ENCODE data around the gene IL11.

IL11 gene

DNA sequence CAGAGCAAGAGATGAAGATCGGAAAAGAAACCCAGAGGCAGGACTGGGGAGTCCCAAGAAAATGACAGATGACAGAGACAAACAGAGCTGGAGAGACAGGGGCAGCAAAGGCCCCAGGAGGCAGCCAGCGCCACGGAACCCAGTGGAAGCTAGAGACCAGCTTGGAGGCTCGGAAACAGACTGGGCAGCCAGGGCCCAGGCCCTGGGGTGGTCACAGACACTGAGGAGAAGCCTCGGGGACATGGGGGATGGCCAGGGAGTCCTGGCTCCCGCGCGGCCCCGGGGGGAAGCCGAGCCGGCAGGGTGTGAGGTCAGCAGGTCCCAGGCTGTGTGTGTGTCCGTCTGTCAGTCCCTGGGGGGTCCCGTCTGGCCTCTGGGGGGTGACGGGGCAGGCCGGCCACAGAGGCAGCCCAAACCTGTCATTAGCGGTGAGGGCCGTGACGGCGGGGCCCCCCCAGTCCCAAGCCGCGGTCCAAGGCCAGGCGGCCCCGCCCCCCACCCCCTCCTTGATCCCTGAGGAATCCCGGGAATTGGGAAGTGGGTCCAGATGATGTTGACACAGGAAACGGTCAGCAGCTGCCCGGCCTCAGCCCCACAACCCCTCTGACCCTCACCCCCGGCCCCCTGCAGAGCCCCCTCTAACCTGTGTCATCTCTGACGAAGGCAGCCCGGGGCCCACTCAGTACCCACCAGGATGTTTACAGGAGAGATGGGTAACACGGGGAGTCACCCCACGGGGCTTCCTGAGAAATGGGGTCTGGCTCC, 3.9 kb upstream of the IL11 start:
- no peak for DNase-seq

DNA sequence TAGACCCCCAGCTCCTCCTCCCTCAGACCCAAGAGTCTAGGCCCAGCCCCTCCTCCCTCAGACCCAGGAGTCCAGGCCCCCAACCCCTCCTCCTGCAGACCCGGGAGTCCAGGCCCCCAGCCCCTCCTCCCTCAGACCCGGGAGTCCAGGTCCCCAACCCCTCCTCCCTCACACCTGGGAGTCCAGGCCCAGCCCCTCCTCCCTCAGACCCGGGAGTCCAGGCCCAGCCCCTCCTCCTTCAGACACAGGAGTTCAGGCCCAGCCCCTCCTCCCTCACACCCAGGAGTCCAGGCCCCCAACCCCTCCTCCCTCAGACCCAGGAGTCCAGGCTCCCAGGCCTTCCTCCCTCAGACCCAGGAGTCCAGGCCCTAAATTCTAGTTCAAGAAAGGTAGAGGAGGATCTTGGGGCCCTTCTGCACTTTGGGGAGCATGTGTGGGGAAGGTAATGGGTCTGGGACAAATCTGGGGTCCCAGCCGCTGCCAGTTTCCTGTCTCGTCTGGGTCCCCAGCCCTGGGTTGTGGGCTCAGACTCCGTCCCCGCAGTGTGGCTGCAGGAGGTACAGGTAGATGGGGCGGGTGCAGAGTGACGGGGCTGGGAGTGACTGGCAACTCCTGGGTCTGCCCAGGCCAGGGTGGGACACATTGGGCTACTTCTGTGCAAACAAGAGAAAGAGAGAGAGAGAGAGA, 3.2 kb upstream of the IL11 start:
- no peak for DNase-seq

DNA sequence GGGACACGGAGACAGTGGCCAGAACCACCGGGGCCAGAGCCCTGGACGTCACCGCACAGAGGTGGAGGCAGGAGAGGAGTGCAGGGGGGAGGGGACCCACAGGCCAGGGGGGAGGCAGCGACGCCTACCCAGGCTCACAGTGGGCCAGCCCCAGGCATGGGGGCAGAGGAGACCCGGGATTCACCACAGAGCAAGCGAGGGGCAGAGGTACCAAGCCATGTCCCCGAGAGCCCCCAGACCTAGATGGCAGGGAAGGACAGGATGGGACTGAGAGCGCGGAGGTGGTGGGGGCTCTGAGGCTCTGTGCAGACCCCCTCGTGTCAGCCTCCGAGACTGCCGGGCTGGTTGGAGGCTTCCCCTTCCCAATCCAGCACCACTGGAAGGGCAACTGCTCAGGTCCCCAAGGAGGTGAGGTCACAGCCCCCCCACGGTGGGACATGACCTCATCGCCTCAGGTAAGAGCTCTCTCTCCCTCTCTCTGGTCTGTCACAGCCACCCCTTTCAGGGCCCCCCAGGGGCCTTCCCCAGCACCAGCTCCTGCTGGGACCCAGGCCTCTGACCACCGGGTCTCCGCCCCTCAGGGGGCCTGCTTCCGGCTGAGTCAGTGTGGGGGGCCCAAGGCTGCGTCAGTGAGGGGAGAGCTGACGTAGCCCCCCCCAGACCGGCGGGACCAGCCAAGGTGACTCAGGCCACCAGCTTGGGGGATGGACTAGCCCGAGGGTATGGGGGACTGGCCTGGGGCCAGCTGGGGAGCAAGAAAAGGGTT, 2.2 kb upstream of the IL11 start:
- no peak for DNase-seq

DNA sequence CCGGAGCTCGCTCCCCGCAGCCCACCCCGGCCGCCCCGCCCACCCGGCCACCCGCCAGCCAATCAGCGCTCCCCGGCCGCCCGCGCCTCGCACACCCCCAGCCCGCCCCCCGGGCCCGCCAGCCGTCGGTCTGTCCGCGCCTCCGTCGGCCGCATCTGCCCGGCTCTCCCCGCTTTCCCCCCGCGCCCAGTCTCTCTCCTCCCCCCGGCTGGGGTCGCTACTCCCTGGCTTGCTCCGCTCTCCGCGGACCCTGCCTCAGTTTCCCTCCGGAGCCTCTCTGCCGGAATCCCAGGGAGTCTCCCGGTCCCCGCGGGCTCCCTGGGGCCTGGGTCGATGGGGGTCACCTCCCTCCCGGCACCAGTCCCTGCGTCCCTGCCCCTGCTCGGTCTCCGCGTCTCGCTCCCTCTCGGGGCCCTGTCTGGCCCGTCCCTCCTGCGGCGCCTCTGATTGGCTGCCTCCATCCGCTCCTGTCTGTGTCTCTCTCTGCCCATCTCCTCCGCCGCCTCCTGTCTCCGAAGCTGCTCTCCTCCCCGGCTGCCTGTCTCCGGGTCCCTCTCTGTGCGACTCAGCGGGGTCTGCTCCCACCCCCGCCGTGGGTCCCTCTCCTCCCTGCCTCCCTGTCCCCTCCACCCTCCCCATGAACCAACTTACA, 484 bp downstream of the IL11 start:
- peak in 2 of 51 donors; percentile 9 to 20 for DNase-seq

DNA sequence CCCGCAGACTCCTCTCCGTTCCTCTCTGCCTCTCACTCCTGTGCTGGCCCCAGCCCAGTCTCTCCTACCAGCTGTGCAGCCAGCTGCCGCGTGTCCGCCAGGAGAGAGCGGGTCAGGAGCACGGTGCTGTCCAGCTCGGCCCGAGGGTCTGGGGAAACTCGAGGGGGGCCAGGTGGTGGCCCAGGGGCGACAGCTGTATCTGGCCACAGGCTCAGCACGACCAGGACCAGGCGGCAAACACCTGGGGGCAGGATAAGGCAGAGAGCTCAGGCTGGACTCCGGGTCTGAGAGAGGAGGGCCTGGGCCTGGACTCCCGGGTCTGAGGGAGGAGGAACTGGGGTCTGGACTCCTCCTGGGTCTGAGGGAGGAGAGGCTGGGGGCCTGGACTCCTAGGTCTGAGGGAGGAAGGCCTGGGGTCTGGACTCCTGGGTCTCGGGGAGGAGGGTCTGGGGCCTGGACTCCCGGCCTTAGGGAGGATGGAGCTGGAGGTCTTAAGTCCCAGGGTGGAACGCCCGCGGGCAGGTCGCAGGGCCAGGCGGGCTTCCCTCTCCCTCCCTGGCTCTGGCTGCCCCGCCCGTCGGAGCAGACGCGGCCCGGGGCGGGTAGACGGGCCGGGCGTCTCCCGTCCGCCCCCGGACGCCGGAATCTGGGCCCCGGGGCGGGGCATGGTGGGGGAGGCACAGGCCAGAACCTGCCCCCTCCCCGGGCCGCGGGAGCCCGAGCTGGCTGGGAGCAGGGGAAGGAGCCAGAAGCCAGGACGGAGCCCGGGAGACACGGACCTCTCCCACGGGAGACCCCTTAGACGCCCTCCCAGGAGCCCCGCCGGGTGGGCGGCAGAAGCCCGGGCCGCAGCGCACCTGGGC, 1.3 kb downstream of the IL11 start:
- no peak for DNase-seq

DNA sequence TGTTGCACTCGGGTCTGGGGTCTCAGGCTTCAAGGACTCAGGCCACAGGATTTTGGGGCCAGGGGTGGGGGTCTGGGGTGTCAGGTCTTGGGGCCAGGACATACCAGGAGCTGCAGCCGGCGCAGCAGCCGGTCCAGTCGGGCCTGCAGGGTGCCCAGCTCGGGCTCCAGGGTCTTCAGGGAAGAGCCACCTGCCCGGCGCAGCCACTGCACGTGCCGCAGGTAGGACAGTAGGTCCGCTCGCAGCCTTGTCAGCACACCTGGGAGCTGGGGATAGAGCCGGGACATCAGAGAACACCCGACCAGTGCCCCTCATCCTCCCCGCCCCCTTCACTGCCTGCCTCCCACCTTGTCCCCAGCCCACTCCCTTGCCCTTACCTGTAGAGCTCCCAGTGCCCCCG, 2.2 kb downstream of the IL11 start:
- no peak for DNase-seq

DNA sequence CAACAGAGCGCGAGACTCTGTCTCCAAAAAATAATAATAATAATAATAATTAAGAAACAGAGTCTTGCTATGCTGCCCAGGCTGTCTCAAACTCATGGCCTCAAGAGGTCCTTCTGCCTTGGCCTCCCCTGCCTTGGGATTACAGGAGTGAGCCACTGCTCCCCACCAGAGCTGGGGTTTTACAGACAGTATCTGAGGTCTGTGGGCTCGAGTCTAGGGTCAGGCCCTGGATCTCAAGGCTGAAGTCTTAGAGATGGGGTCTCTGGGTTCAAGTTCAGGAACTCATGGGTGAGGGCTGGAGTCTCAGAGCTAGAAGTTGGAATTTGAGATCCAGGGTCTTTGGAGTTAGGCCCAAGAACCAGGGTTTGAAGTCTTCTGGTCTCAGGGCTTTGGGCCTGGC, 3.5 kb downstream of the IL11 start:
- DNase-seq: no peak

DNA sequence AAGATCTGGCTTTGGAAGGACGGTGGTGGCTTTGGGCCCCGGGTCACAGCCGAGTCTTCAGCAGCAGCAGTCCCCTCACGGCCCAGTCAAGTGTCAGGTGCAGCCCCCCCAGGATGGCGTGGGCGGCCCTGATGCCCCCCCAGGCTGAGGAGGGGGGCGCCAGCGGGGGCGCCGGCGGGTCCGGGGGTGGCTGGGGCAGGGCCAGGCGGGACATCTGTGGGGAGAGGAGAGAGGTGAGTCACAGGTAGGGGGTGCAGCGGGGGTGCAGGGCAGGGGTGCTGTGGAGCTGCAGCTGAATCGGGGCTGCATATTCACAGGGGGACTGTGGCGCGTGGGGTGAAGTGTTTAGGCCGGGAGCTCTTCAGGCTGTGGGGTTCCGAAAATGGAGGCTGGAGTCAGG, 4.3 kb downstream of the IL11 start:
- peak in 1 of 51 donors; percentile 25 for DNase-seq

DNA sequence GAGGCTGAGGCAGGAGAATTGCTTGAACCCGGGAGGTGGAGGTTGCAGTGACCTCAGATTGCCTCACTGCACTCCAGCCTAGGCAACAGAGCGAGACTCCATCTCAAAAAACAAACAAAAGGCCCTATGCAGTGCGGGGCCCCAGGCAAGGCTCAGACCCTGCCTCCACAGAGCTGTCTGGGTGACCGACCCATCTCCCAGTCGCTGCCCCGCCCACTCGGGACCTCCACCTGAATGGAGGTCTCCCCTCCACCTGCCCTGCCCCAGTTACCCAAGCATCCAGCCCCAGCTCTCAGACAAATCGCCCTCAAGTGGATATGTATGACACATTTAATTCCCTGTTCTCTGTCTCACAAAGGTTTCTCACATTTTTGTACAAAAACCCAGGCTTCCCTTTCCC, 5.0 kb downstream of the IL11 start:
- no peak for DNase-seq

DNA sequence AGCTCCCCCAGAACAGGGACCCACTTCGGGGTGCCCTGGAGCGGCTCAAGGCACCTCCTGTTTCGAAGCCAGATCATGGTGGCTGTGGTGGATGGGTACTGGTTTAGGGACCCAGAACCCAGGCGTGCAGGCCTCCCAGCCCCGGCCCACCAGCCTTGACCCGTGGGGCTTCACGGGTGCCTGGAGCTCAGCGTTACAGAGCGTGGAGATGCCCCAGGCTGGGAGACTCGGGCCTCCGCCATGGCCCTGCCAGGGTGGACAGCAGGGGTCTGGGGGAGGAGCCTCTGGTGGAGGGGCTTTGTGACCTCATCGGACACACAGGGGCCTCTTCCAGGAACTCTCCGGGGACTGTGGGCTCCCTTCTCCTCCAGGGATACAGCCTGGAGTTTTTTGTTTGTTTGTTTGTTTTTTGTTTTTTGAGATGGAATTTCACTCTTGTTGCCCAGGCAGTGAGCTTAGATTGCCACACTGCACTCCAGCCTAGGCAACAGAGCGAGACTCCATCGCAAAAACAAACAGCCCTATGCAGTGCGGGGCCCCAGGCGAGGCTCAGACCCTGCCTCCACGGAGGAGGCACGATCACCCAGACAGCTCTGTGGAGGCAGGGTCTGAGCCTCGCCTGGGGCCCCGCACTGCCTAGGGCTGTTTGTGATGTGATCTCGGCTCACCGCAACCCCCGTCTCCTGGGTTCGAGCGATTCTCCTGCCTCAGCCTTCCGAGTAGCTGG, 7.1 kb downstream of the IL11 start, which contains the start of gene GARIN5B:
GARIN5B (minus strand) TSS at position 271 of the 727 bp plus-strand sequence; CDS start at position 77, 194 bp downstream.
- no peak for DNase-seq

DNA sequence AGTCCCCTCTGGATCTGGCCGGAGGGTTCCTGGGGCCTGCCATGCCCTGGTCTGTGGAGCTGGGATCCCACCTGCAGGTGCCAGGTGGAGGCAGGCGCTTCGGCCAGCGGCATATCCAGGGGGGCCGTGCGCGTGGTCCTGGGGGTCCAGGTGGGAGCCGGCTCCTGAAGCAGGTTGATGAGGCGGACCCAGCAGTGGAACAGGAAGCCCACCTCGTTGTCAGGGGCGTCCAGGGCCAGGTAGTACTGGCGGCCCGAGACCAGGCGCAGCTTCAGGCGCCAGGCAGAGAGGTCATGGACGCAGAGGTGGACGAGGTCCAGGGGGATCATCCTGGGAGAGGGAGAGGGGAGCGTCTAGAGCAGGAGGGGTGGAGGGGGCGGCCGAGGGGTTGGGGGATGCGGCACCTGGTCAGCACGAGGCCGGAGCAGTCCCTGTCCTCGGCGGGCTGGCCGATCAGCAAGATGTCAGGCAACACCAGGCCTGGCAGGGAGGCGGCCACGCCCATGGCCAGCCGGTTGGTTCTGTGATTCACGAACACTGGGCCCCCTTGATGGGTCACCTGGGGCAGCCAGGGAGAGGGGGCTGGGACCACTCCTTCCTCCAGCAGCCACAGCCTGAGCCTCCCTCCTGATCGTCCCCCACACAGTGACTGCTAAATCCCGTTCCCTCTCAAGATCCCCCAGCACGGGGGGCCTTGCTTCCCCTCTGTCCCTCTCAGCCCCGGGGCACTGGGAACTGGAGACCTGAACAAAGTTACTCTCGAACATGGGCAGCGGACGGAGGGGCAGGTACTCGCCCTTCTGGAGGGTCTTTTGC, 7.9 kb downstream of the IL11 start:
- no peak for DNase-seq

DNA sequence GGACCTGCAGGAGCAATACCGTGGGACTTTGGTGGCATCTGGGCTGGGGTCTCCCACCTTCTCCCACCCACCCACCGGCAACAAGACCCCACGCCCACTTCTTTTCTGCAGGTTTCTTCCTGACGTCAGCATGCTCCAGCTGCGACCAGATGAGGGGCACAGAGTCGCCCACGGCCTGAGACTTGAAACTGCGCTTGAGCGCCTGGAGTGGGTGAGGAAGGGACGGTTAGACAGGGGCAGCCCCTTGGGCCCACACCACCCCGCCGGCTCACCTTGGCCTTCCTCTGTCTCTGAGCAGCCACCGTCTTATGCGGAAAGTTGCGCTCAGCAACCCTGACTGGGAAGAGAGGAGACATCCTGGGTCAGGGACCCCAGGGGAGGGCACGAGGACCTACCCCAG, 9.4 kb downstream of the IL11 start:
- no peak for DNase-seq

DNA sequence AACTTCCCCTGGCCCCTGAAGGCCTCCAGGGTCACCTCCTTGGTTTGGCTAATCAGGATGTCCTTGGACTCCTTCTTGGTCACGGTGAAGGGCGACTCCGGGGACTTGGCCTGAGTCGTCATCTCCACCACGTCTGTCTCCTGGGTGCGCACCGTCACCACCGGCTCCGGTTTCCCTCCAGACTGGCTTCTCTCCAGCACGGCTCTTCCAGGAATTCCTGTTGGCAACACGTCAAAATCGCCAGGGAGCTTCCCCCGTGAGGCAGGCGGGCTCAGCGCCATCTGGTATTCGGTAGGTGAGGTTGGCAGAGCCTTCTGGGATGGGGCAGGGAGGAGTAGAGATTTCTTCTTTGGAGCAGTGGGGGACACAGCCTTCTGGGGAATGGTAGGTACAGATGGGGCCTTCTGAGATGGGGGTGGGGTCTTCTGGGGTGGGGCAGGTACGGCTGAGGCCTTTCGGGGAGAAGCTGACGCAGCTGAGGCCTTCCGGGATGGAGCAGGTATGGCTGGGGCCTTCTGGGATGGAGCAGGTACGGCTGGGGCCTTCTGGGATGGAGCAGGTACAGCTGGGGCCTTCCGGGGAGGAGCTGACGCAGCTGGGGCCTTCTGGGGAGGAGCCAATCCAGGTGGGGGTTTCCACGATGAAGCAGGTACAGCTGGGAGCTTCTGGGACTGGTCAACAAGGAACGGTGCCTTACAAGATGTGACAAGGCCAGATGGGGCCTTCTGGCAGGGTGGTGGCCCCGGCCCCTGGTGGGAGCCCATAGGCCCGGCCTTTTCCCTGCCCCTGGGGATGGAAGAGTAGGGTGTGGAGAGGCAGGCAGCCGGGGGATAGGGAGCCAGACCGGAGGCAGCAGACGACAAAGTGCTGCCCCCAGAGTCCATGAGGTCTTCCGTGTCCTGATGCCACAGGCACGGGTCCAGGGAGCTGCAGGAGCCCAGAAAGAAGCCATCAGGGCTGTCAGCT, 11.0 kb downstream of the IL11 start:
- DNase-seq: no peak

DNA sequence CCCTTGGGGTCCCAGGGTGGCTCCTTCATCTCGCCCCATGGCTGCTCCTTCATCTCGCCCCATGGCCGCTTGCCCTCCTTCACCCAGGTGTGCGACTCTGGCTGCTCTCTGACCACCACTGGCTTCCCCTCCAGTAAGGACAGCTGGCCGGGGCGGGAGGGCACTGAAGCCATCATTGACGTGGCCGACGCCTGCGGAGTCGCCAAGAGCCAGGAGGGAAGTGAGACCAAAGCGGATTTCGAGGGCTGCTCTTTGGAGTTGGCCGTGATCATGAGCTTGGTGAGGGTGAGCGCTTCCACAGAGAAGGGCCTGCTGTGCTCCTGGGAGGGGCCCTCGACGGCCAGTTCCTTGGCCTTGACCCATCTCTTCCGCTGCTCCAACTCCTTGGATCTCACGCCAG, 11.8 kb downstream of the IL11 start:
- no peak for DNase-seq

DNA sequence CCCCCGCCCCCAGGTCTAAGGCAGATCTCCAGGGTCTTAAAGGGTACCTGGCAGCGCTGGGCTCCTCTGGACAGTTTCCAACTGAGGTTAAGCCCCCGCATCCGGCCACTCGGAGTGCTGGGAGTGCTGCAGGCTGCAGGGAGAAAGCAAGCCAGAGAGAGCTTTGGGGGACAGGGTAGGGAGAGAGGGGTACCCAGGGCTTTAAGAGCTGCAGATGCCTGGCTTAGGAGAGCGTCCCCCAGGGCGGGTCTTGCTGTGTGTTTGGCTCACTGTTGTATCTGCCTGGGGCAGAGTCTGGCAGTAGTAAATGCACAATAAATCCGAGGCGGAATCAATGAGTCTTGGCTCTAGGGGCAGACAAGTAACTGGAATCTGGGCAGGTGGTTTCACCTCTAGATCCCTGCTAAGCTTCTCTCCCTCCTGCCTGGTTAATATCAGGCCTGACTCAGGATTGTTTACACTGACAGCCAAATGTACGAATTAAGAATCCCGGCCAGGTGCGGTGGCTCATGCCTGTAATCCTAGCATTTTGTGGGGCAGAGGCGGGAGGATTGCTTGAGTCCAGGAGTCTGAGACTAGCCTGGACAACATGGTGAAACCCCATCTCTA, 14.9 kb downstream of the IL11 start:
- no peak for DNase-seq

DNA sequence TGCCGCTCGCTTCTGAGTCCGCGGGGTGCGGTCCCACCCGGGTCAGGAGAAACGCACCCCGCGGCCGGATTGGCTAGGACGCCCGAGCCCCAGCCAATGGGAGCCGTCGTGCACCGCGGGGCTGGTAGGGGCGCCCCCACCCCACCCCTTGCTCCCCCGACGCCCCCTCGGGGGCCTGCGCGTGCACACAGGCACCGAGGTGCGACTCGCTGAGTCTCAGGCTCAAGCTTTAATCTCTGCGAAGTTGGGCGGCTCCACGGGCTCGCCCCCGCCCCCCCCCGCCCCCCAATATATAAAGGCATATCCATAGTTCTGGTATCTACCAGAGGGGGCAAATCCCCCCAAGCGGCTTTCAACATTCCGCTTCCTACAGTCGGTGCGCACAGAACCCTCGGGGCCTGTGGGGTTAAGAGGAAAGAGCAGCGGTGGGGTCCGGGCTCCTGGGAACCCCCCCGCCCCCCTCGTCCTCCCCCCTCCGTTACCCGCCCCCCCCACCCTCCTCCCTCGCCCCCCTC, 15.5 kb downstream of the IL11 start, which contains the start of gene COX6B2:
COX6B2 (minus strand) TSS at position 22 of the 515 bp plus-strand sequence. CDS start 198 bp downstream, outside the sequence.
- DNase-seq: no peak

Data from hypothalamus (tissue), 51 donors.